ENCODE results near the gene NUPR2. TPM values are rescaled to one million over a fixed set of nuclear protein-coding genes. Genes with fewer than 3 reads are reported as not detected.
"Not testable (repeated sequence)": the region's sequence is repeated elsewhere in the genome, so short reads cannot be mapped to it uniquely, and the experiment has no call there.

The NUPR2 gene
- total and polyA plus RNA-seq, 8 donors, result 0.37 to 11.5 (median 1.2) TPM; not detected in 1

- no peak for DNase-seq
- no peak for FAIRE-seq
- TF ChIP-seq CTCF (IDR thresholded peaks at IDR 0.05), result no peak
- H3K27me3 ChIP-seq, result no peaks in the 10 kb centered on the region
- H3K4me1 ChIP-seq, result no peaks in the 10 kb centered on the region
- no peaks in the 10 kb centered on the region for H3K36me3 ChIP-seq
- H3K27ac ChIP-seq, result no peak overlapping the region
- 60 to 74% methylated on average over 6 of the region's 6 CpGs for WGBS, 2 donors
- no peaks in the 10 kb centered on the region for H3K9me3 ChIP-seq
- H3K4me3 ChIP-seq, result no peak overlapping the region
- no peak for ATAC-seq
- intact Hi-C loops (cut with DNase I), result no loop called here
These were observed 8.8 kb upstream of the NUPR2 start for GRCh38 chr7:56124981-56125380.

- DNase-seq, result no peak
- H3K36me3 ChIP-seq, result no peaks in the 10 kb centered on the region
- no peaks in the 10 kb centered on the region for H3K27me3 ChIP-seq
- H3K9me3 ChIP-seq, result no peaks in the 10 kb centered on the region
- H3K4me1 ChIP-seq, result no peaks in the 10 kb centered on the region
- WGBS, 2 donors, result 77 to 87% methylated on average over 6 of the region's 6 CpGs
- H3K4me3 ChIP-seq, result no peak overlapping the region
- H3K27ac ChIP-seq, result no peak overlapping the region
- FAIRE-seq, result no peak
- no peak for TF ChIP-seq CTCF (IDR thresholded peaks at IDR 0.05)
- intact Hi-C loops (cut with DNase I), result no loop called here
- no peak for ATAC-seq
These were observed 5.2 kb upstream of the NUPR2 start for GRCh38 chr7:56121440-56121839.

- intact Hi-C loops (cut with DNase I), result not testable (repeated sequence)
- 89 to 94% methylated on average over 3 of the region's 3 CpGs for WGBS, 2 donors
These were observed 4.0 kb downstream of the NUPR2 start for GRCh38 chr7:56112244-56112643.

GRCh38 chr7:56110611-56111010, 5.6 kb downstream of the NUPR2 start:
- 63 to 73% methylated on average over 1 of the region's 1 CpG for WGBS, 2 donors
- DNase-seq (no peak), ATAC-seq (no peak), FAIRE-seq (no peak)
- Histone ChIP-seq H3K9me3 (no peaks in the 10 kb centered on the region), H3K36me3 (no peaks in the 10 kb centered on the region), H3K27ac (no peak overlapping the region), H3K27me3 (no peaks in the 10 kb centered on the region), H3K4me3 (no peak overlapping the region), H3K4me1 (no peaks in the 10 kb centered on the region)
- intact Hi-C loops (cut with DNase I), result no loop called here
- no peak for TF ChIP-seq CTCF (IDR thresholded peaks at IDR 0.05)

More at GRCh38 chr7:56112244-56112643, 4.0 kb downstream of the NUPR2 start:
- not testable (repeated sequence) for H3K27ac ChIP-seq, FAIRE-seq, H3K36me3 ChIP-seq, H3K27me3 ChIP-seq, H3K4me1 ChIP-seq, DNase-seq, ATAC-seq, H3K9me3 ChIP-seq, H3K4me3 ChIP-seq

GRCh38 chr7:56107954-56108258, 8.3 kb downstream of the NUPR2 start:
- peaks cover 0 to 9% (median 0%) of the 10 kb centered on the region in 3 donors for H3K4me1 ChIP-seq
- H3K4me3 ChIP-seq, result no peak overlapping the region
- 93 to 94% methylated on average over 1 of the region's 1 CpG for whole genome bisulfite sequencing, 2 donors
- DNase-seq (no peak), FAIRE-seq (no peak), ATAC-seq (no peak)
- no peaks in the 10 kb centered on the region for H3K9me3 ChIP-seq
- no peak for TF ChIP-seq CTCF (IDR thresholded peaks at IDR 0.05)
- intact Hi-C loops (cut with DNase I), result no loop called here
- H3K36me3 ChIP-seq, result peaks cover 0 to 14% (median 5%) of the 10 kb centered on the region in 3 donors
- H3K27ac ChIP-seq, result no peak overlapping the region
- H3K27me3 ChIP-seq, result no peaks in the 10 kb centered on the region
